CD14-positive monocyte (primary cell): ENCODE data around the gene SEMA7A. TPM values are rescaled to one million over a fixed set of nuclear protein-coding genes. Genes with fewer than 3 reads are reported as not detected.

Experiments used
- DNase-seq, 3 donors: peaks; one replicate each; pipeline ENCODE4 v3.0.0-alpha.2; 2011 to 2022
- H2AFZ ChIP-seq: 2 replicates; pipeline ENCODE4 v1.6.0; 2012; ENCODE audit warnings: mild to moderate bottlenecking, low read depth, low read length, inconsistent platforms; ENCODE audit not compliant: insufficient read depth, poor library complexity, severe bottlenecking
- H3K27ac ChIP-seq, 2 donors: 1 replicate in 1 of 2; 2 replicates in 1 of 2; pipeline ENCODE4 v1.5.1; 2012 to 2013; ENCODE audit warnings: low read length in 2 of 2, control low read depth in 1 of 2, inconsistent platforms in 1 of 2, low read depth in 1 of 2, mild to moderate bottlenecking in 1 of 2
- H3K27me3 ChIP-seq, 2 donors: one replicate each; pipeline versions ENCODE4 v1.6.0 to v1.6.1; 2011 to 2013; ENCODE audit warnings: low read length in 2 of 2; ENCODE audit not compliant: control insufficient read depth in 2 of 2, insufficient read depth in 2 of 2
- H3K36me3 ChIP-seq, 2 donors: replicated peaks in 1 of 2; 1 replicate in 1 of 2; 2 replicates in 1 of 2; pipeline versions ENCODE4 v1.5.1 to v1.6.1; 2012 to 2013; ENCODE audit warnings: low read length in 2 of 2, control low read depth in 1 of 2, inconsistent platforms in 1 of 2, mild to moderate bottlenecking in 1 of 2; ENCODE audit not compliant: insufficient read depth in 2 of 2, control insufficient read depth in 1 of 2
- H3K4me1 ChIP-seq, 2 donors: 1 replicate in 1 of 2; 2 replicates in 1 of 2; pipeline versions ENCODE4 v1.5.1 to v1.6.1; 2012 to 2013; ENCODE audit warnings: low read length in 2 of 2, control low read depth in 1 of 2, inconsistent platforms in 1 of 2, mild to moderate bottlenecking in 1 of 2, moderate library complexity in 1 of 2; ENCODE audit not compliant: insufficient read depth in 2 of 2, control insufficient read depth in 1 of 2
- H3K4me2 ChIP-seq: replicated peaks from 2 replicates; pipeline ENCODE3; 2012; ENCODE audit warnings: low read length, moderate library complexity, mild to moderate bottlenecking; ENCODE audit not compliant: poor library complexity, severe bottlenecking; ENCODE audit errors: extremely low read depth
- H3K4me3 ChIP-seq, 3 experiments: fragments of 200-600 bp in 1 of 3; sonication (generic) in 1 of 3; replicated peaks in 1 of 3; 1 replicate in 2 of 3; 2 replicates in 1 of 3; pipeline ENCODE4 v1.5.1; 2011 to 2013; ENCODE audit warnings: low read length in 3 of 3, mild to moderate bottlenecking in 3 of 3, control low read depth in 2 of 3, low read depth in 2 of 3, inconsistent platforms in 1 of 3, moderate library complexity in 1 of 3
- H3K79me2 ChIP-seq: 2 replicates; pipeline ENCODE4 v1.6.0; 2012; ENCODE audit warnings: mild to moderate bottlenecking, control low read depth, inconsistent platforms, low read length, moderate library complexity; ENCODE audit not compliant: insufficient read depth
- H3K9ac ChIP-seq: 2 replicates; pipeline ENCODE4 v1.6.0; 2017; ENCODE audit warnings: low read length, mild to moderate bottlenecking; ENCODE audit not compliant: insufficient read depth, poor library complexity, severe bottlenecking
- H3K9me3 ChIP-seq, 2 donors: replicated peaks in 1 of 2; 1 replicate in 1 of 2; 2 replicates in 1 of 2; pipeline versions ENCODE4 v1.5.1 to v1.6.1; 2012 to 2013; ENCODE audit warnings: low read length in 2 of 2, control low read depth in 1 of 2; ENCODE audit not compliant: control insufficient read depth in 1 of 2, insufficient read depth in 1 of 2
- H4K20me1 ChIP-seq: 2 replicates; pipeline ENCODE4 v1.6.0; 2012; ENCODE audit warnings: mild to moderate bottlenecking, low read length, control low read depth, moderate library complexity; ENCODE audit not compliant: insufficient read depth
- H3K27ac Mint-ChIP-seq, 7 donors: one replicate each; pipeline ENCODE4 v1.8.0; 2020; ENCODE audit warnings: mild to moderate bottlenecking in 7 of 7, mixed read lengths in 7 of 7, moderate library complexity in 6 of 7, inconsistent platforms in 2 of 7
- H3K27me3 Mint-ChIP-seq, 3 donors: one replicate each; pipeline ENCODE4 v1.8.0; 2021 to 2022; ENCODE audit warnings: low read depth in 3 of 3, mild to moderate bottlenecking in 3 of 3, mixed read lengths in 3 of 3, moderate library complexity in 3 of 3, inconsistent platforms in 1 of 3
- H3K36me3 Mint-ChIP-seq, 2 donors: one replicate each; pipeline ENCODE4 v1.8.0; 2020; ENCODE audit warnings: mixed read lengths in 2 of 2, inconsistent platforms in 1 of 2, mild to moderate bottlenecking in 1 of 2
- H3K4me1 Mint-ChIP-seq: one replicate; pipeline ENCODE4 v1.8.0; 2020; ENCODE audit warnings: mild to moderate bottlenecking, mixed read lengths
- H3K4me3 Mint-ChIP-seq, 2 donors: one replicate each; pipeline ENCODE4 v1.8.0; 2020; ENCODE audit warnings: mild to moderate bottlenecking in 2 of 2, mixed read lengths in 2 of 2, moderate library complexity in 1 of 2
- H3K9me3 Mint-ChIP-seq, 7 donors: one replicate each; pipeline ENCODE4 v1.8.0; 2020 to 2022; ENCODE audit warnings: mixed read lengths in 7 of 7, mild to moderate bottlenecking in 6 of 7, moderate library complexity in 6 of 7, inconsistent platforms in 2 of 7
- WGBS: methylation state at CpG from one replicate; pipeline ENCODE4 v1.1.5; 2013; ENCODE audit warnings: missing lambda C conversion rate; ENCODE audit not compliant: insufficient coverage; 5-methylcytosine and 5-hydroxymethylcytosine counted together
- intact Hi-C, 2 donors: fragments of 100-400 bp; cut with micrococcal nuclease; formaldehyde crosslinking; loops; one replicate each; pipeline versions ENCODE4 v1.15.0 to v1.15.1; 2023
- polyA plus RNA-seq, 3 donors: library from polyadenylated mRNA; depleted of rRNA in 1 of 3; unstranded in 2 of 3; stranded (reverse) in 1 of 3; fragments of 300-500 nt in 2 of 3; fragments of >200 nt in 1 of 3; fragmentation: Illumina TruSeq in 2 of 3; gene quantifications; 1 replicate in 2 of 3; 2 replicates in 1 of 3; pipeline ENCODE4 v1.2.3, GENCODE V29; 2012 to 2021
- TF ChIP-seq, protein P1 (sequence below): fragments of 200-600 bp; IDR thresholded peaks from one replicate; pipeline ENCODE4 v1.8.0; 2022; ENCODE audit warnings: antibody characterized with exemption, mild to moderate bottlenecking

The SEMA7A gene
- polyA plus RNA-seq, 3 donors: 0.04 to 4.8 (median 0.15) TPM

DNA sequence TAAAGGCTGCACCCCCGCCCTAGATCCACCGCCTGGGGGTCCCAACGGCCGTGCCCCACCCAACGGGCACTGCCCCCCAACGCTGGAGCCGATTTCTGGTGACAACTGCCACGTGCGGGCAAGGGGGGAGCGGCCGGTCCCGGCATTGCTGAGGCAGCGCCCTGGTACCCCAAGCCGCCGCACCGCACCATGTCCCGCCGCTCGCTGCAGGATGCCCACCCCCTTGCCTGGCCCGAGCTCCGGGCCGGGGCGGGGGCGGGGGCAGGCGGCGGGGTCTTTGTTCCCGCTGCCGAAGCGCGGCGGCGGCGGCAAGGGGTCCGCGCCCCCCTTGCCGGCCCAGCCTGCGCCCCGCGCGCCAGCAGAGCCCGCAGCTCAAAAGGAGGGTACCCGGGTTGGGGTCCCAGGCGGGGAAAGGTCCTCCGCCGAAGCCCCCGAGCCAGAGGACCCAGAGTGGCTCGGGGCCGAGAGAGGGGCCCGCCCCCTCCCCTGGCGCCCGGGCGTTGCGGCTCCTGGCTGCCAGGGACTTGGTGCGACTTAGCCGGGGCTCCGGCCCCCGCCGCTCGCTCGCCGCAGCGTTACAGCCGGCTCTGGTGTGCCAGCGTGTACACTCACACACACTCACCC lies 678 bp downstream of the SEMA7A start:
- peaks cover 0 to 11% of the 10 kb centered on the region in 2 donors for H3K36me3 Mint-ChIP-seq
- H3K4me1 Mint-ChIP-seq: peaks cover 41% of the 10 kb centered on the region
- peaks cover 16 to 28% of the 10 kb centered on the region in 2 donors for H3K27me3 ChIP-seq
- H3K79me2 ChIP-seq: no peaks in the 10 kb centered on the region
- H3K27ac ChIP-seq: no peak overlapping the region
- H3K36me3 ChIP-seq: no peaks in the 10 kb centered on the region
- peaks cover 0 to 7% of the 10 kb centered on the region in 2 donors for H3K9me3 ChIP-seq
- H3K4me3 ChIP-seq: peak overlapping the region; percentile 28 to 80 (median 58)
- H2AFZ ChIP-seq: peak overlapping the region; percentile 71
- no peak overlapping the region for H3K27ac Mint-ChIP-seq
- H3K9me3 Mint-ChIP-seq: peaks cover 0 to 17% (median 0%) of the 10 kb centered on the region in 7 donors
- WGBS: under 1% methylated on average over 64 of the region's 64 CpGs
- H3K27me3 Mint-ChIP-seq: peaks cover 23 to 51% (median 29%) of the 10 kb centered on the region in 3 donors
- DNase-seq: peak in 1 of 3 donors; percentile 21
- intact Hi-C loops: no loop called here
- peaks cover 34 to 43% of the 10 kb centered on the region in 2 donors for H3K4me1 ChIP-seq
- peak overlapping the region; percentile 66 for H3K9ac ChIP-seq
- H3K4me3 Mint-ChIP-seq: peak overlapping the region; percentile 70 to 76
- peak overlapping the region; percentile 78 for H3K4me2 ChIP-seq
- no peaks in the 10 kb centered on the region for H4K20me1 ChIP-seq
- TF ChIP-seq, protein P1, sequence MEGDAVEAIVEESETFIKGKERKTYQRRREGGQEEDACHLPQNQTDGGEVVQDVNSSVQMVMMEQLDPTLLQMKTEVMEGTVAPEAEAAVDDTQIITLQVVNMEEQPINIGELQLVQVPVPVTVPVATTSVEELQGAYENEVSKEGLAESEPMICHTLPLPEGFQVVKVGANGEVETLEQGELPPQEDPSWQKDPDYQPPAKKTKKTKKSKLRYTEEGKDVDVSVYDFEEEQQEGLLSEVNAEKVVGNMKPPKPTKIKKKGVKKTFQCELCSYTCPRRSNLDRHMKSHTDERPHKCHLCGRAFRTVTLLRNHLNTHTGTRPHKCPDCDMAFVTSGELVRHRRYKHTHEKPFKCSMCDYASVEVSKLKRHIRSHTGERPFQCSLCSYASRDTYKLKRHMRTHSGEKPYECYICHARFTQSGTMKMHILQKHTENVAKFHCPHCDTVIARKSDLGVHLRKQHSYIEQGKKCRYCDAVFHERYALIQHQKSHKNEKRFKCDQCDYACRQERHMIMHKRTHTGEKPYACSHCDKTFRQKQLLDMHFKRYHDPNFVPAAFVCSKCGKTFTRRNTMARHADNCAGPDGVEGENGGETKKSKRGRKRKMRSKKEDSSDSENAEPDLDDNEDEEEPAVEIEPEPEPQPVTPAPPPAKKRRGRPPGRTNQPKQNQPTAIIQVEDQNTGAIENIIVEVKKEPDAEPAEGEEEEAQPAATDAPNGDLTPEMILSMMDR: no peak

GRCh38 chr15:74432271-74432967 lies 1.3 kb downstream of the SEMA7A start:
- peaks cover 23 to 51% (median 29%) of the 10 kb centered on the region in 3 donors for H3K27me3 Mint-ChIP-seq
- WGBS: 67% methylated on average over 8 of the region's 21 CpGs
- H4K20me1 ChIP-seq: no peaks in the 10 kb centered on the region
- TF ChIP-seq, protein P1: no peak
- peak overlapping the region in 1 of 3 experiments; percentile 80 for H3K4me3 ChIP-seq
- DNase-seq: no peak
- peaks cover 0 to 17% (median 0%) of the 10 kb centered on the region in 7 donors for H3K9me3 Mint-ChIP-seq
- H3K9me3 ChIP-seq: peaks cover 0 to 7% of the 10 kb centered on the region in 2 donors
- H2AFZ ChIP-seq: no peak overlapping the region
- no peaks in the 10 kb centered on the region for H3K36me3 ChIP-seq
- no peak overlapping the region for H3K27ac ChIP-seq
- peaks cover 38 to 48% of the 10 kb centered on the region in 2 donors for H3K4me1 ChIP-seq
- peaks cover 16 to 28% of the 10 kb centered on the region in 2 donors for H3K27me3 ChIP-seq
- peak overlapping the region; percentile 67 to 72 for H3K4me3 Mint-ChIP-seq
- H3K27ac Mint-ChIP-seq: peak overlapping the region in 1 of 7 donors; percentile 50
- no peak overlapping the region for H3K9ac ChIP-seq
- intact Hi-C loops: no loop called here
- peaks cover 0 to 11% of the 10 kb centered on the region in 2 donors for H3K36me3 Mint-ChIP-seq
- peaks cover 43% of the 10 kb centered on the region for H3K4me1 Mint-ChIP-seq
- no peaks in the 10 kb centered on the region for H3K79me2 ChIP-seq
- peak overlapping the region; percentile 78 for H3K4me2 ChIP-seq
